Keratinocyte (primary cell): ENCODE results near the gene RPP38.

Experiments
- CTCF ChIP-seq, 3 experiments: IDR thresholded peaks in 1 of 3; conservative IDR thresholded peaks in 1 of 3; optimal IDR thresholded peaks in 1 of 3; 2 replicates in 2 of 3; 3 replicates in 1 of 3; pipeline versions ENCODE3 to v1.5.1; 2011; ENCODE audit warnings: low read length in 3 of 3, mild to moderate bottlenecking in 3 of 3, moderate library complexity in 2 of 3, control low read depth in 1 of 3, inconsistent platforms in 1 of 3; ENCODE audit not compliant: insufficient read depth in 2 of 3; ENCODE audit errors: extremely low read depth in 1 of 3
- EZH2 ChIP-seq: IDR thresholded peaks from one replicate; pipeline ENCODE4 v1.6.1; 2012; ENCODE audit warnings: inconsistent platforms, mild to moderate bottlenecking, low read length, moderate library complexity

GRCh38 chr10:15088428-15089261, 8.5 kb upstream of the RPP38 start, which contains the start of gene ACBD7:
- TF ChIP-seq CTCF (optimal IDR thresholded peaks at IDR 0.05 in 1 of 3, IDR thresholded peaks at IDR 0.05 in 1 of 3, conservative IDR thresholded peaks at IDR 0.05 in 1 of 3; ENCODE audit: extremely low read depth in 1 of 3, insufficient read depth in 2 of 3, low read length in 3 of 3) (peak in 1 of 3 experiments; percentile 39), EZH2 (no peak)
